Hair follicular keratinocyte (primary cell): ENCODE results near the gene AKR7A2. TPM values are rescaled to one million over a fixed set of nuclear protein-coding genes. Genes with fewer than 3 reads are reported as not detected.

Source experiments
- total RNA-seq: library from RNA; depleted of rRNA; stranded (reverse); fragments of >200 nt; gene quantifications from 2 replicates; pipeline ENCODE4 v1.2.3, GENCODE V29; 2015

The AKR7A2 gene
- 118 and 120 TPM in 2 replicates for total RNA-seq

GRCh38 chr1:19311931-19312781, at the start of gene AKR7A2, which contains the start of gene SLC66A1:
Gene AKR7A2 (minus strand): TSS chr1:19312144. CDS start chr1:19312124, 20 bp downstream.
Gene SLC66A1 (plus strand): TSS chr1:19312326. CDS start chr1:19317678, 5,352 bp downstream.

GRCh38 chr1:19288324-19289241, 23.4 kb downstream of the AKR7A2 start, which contains the start of gene AKR7A3:
Gene AKR7A3 (minus strand): TSS chr1:19288770. CDS start chr1:19288709, 61 bp downstream.

Other genes with a start within 250 kb of the AKR7A2 start
- 43.1 and 59.3 TPM in 2 replicates for gene UBR4, start 101.9 kb downstream of the AKR7A2 start, total RNA-seq
- gene EMC1, start 60.6 kb downstream of the AKR7A2 start, total RNA-seq, result 45.4 and 47.1 TPM in 2 replicates
- 39.5 and 82.8 TPM in 2 replicates for gene MRTO4, start 60.3 kb downstream of the AKR7A2 start, total RNA-seq
- 0.16 TPM in 1 of 2 replicates, not detected in the other for gene AKR7A3, start 23.4 kb downstream of the AKR7A2 start, total RNA-seq
- gene SLC66A1, start 182 bp upstream of the AKR7A2 start, total RNA-seq, result 16.3 and 16.4 TPM in 2 replicates
- 58.5 and 72.9 TPM in 2 replicates for gene CAPZB, start 173.4 kb upstream of the AKR7A2 start, total RNA-seq